ENCODE measurements around the gene PCDHA10.
"Not testable (repeated sequence)": the region's sequence is repeated elsewhere in the genome, so short reads cannot be mapped to it uniquely, and the experiment has no call there.

Gene PCDHA10, protein sequence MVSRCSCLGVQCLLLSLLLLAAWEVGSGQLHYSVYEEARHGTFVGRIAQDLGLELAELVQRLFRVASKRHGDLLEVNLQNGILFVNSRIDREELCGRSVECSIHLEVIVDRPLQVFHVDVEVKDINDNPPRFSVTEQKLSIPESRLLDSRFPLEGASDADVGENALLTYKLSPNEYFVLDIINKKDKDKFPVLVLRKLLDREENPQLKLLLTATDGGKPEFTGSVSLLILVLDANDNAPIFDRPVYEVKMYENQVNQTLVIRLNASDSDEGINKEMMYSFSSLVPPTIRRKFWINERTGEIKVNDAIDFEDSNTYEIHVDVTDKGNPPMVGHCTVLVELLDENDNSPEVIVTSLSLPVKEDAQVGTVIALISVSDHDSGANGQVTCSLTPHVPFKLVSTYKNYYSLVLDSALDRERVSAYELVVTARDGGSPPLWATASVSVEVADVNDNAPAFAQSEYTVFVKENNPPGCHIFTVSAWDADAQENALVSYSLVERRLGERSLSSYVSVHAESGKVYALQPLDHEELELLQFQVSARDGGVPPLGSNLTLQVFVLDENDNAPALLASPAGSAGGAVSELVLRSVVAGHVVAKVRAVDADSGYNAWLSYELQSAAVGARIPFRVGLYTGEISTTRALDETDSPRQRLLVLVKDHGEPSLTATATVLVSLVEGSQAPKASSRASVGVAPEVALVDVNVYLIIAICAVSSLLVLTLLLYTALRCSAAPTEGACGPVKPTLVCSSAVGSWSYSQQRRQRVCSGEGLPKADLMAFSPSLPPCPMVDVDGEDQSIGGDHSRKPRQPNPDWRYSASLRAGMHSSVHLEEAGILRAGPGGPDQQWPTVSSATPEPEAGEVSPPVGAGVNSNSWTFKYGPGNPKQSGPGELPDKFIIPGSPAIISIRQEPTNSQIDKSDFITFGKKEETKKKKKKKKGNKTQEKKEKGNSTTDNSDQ

GRCh38 chr5:140855772-140856674, at the start of gene PCDHA10:
TSS of gene PCDHA10 (plus strand) at chr5:140855897. CDS start at chr5:140856049, 152 bp downstream.
- no peak for DNase-seq

GRCh38 chr5:140806834-140807775, 48.6 kb upstream of the PCDHA10 start, which contains the start of gene PCDHA4:
TSS of gene PCDHA4 (plus strand) at chr5:140807068.
- DNase-seq = no peak

DNA sequence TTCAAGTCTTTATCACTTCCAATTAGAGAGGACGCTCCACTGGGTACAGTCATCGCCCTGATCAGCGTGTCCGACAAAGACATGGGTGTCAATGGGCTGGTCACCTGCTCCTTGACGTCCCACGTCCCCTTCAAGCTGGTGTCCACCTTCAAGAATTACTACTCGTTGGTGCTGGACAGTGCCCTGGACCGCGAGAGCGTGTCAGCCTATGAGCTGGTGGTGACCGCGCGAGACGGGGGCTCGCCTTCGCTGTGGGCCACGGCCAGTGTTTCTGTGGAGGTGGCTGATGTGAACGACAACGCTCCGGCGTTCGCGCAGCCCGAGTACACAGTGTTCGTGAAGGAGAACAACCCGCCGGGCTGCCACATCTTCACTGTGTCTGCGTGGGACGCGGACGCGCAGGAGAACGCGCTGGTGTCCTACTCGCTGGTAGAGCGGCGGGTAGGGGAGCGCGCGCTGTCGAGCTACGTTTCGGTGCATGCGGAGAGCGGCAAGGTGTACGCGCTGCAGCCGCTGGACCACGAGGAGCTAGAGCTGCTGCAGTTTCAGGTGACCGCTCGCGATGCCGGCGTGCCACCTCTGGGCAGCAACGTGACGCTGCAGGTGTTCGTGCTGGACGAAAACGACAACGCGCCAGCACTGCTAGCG, 47.3 kb upstream of the PCDHA10 start:
- DNase-seq = not testable (repeated sequence)

- DNase-seq = no peak
These were observed 46.8 kb upstream of the PCDHA10 start for GRCh38 chr5:140808889-140809291.

GRCh38 chr5:140821375-140822280, 34.1 kb upstream of the PCDHA10 start, which contains the start of gene PCDHA5:
TSS of gene PCDHA5 (plus strand) at chr5:140821613.
- DNase-seq = no peak

- DNase-seq = no peak
These were observed 33.4 kb upstream of the PCDHA10 start for GRCh38 chr5:140822281-140822629.

DNA sequence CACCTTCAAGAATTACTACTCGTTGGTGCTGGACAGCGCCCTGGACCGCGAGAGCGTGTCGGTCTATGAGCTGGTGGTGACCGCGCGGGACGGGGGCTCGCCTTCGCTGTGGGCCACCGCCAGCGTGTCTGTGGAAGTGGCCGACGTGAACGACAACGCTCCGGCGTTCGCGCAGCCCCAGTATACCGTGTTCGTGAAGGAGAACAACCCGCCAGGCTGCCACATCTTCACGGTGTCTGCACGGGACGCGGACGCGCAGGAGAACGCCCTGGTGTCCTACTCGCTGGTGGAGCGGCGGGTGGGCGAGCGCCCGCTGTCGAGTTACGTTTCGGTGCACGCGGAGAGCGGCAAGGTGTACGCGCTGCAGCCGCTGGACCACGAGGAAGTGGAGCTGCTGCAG, 32.7 kb upstream of the PCDHA10 start:
- DNase-seq = not testable (repeated sequence)

- no peak for DNase-seq
These were observed 32.2 kb upstream of the PCDHA10 start for GRCh38 chr5:140823475-140823874.

GRCh38 chr5:140827704-140828361, 27.9 kb upstream of the PCDHA10 start, which contains the start of gene PCDHA6:
TSS of gene PCDHA6 (plus strand) at chr5:140827960. CDS start at chr5:140828092, 132 bp downstream.
- no peak for DNase-seq

- no peak for DNase-seq
These were observed 27.3 kb upstream of the PCDHA10 start for GRCh38 chr5:140828362-140828737.

GRCh38 chr5:140829511-140830501, 25.9 kb upstream of the PCDHA10 start:
- not testable (repeated sequence) for DNase-seq

GRCh38 chr5:140833993-140834392, 21.7 kb upstream of the PCDHA10 start, which contains the start of gene PCDHA7:
TSS of gene PCDHA7 (plus strand) at chr5:140834269. CDS start at chr5:140834384, 115 bp downstream.
- DNase-seq = no peak

DNA sequence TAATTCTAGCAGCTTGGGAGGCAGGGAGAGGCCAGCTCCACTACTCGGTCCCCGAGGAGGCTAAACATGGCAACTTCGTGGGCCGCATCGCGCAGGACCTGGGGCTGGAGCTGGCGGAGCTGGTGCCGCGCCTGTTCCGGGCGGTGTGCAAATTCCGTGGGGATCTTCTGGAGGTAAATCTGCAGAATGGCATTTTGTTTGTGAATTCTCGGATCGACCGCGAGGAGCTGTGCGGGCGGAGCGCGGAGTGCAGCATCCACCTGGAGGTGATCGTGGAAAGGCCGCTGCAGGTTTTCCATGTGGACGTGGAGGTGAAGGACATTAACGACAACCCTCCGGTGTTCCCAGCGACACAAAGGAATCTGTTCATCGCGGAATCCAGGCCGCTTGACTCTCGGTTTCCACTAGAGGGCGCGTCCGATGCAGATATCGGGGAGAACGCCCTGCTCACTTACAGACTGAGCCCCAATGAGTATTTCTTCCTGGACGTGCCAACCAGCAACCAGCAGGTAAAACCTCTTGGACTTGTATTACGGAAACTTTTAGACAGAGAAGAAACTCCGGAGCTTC, 21.2 kb upstream of the PCDHA10 start:
- DNase-seq = not testable (repeated sequence)

DNA sequence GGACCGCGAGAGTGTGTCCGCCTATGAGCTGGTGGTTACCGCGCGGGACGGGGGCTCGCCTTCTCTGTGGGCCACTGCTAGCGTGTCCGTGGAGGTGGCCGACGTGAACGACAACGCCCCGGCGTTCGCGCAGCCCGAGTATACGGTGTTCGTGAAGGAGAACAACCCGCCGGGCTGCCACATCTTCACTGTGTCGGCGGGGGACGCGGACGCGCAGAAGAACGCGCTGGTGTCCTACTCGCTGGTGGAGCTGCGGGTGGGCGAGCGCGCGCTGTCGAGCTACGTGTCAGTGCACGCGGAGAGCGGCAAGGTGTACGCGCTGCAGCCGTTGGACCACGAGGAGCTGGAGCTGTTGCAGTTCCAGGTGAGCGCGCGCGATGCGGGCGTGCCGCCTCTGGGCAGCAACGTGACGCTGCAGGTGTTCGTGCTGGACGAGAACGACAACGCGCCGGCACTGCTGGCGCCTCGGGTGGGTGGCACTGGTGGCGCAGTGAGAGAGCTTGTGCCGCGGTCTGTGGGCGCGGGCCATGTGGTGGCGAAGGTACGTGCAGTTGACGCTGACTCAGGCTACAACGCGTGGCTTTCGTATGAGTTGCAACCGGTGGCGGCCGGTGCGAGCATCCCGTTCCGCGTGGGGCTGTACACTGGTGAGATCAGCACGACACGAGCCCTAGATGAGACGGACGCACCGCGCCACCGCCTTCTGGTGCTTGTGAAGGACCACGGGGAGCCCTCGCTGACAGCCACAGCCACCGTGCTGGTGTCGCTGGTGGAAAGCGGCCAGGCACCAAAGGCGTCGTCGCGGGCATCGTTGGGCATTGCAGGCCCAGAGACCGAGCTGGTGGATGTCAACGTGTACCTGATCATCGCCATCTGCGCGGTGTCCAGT, 19.8 kb upstream of the PCDHA10 start:
- no peak for DNase-seq

DNA sequence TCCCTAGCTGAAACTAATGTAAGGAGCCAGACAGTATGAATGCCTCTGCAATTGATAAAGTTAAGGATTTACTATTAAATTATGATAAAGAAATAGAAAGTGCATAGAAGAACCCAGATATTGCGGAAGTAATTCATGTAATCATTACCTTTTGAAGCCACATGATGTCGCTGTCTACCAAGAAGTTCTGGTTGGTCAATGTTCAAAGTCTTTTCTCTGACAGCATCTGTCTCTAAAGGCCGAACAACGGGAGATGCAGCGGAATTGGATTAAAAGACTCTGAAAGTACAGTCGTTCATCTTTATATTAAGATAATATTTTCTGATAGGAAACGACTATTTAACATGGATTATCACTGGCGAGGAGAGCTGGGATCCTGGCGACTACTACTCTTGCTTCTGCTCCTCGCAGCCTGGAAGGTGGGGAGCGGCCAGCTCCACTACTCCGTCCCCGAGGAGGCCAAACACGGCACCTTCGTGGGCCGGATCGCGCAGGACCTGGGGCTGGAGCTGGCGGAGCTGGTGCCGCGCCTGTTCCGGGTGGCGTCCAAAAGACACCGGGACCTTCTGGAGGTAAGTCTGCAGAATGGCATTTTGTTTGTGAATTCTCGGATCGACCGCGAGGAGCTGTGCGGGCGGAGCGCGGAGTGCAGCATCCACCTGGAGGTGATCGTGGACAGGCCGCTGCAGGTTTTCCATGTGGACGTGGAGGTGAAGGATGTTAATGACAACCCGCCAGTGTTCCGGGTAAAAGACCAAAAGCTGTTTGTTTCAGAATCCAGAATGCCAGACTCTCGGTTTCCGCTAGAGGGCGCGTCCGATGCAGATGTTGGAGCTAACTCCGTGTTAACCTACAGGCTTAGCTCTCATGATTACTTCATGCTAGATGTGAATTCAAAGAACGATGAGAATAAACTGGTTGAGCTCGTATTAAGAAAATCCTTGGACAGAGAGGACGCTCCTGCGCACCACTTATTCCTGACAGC, 14.4 kb upstream of the PCDHA10 start, which contains the start of gene PCDHA8:
Gene PCDHA8, plus strand, starts transcription at position 210 of the 985 bp plus-strand sequence. Its CDS starts 135 bp downstream, at position 345.
- DNase-seq = no peak

All from stimulated activated CD4-positive, alpha-beta T cell treated with anti-CD3 and anti-CD28 coated beads, Interleukin-4, amount 100 ng/mL, for 1 hour (primary cell).